ENCODE results near the gene FCER1G. TPM values are rescaled to one million over a fixed set of nuclear protein-coding genes. Genes with fewer than 3 reads are reported as not detected.

Gene FCER1G
- total and polyA plus RNA-seq, 9 of the 15 experiments (the other 6 are each of a cell fraction or from before 2014, with no cell fraction given): 0.15 to 0.69 (median 0.31) TPM; not detected in 2

DNA sequence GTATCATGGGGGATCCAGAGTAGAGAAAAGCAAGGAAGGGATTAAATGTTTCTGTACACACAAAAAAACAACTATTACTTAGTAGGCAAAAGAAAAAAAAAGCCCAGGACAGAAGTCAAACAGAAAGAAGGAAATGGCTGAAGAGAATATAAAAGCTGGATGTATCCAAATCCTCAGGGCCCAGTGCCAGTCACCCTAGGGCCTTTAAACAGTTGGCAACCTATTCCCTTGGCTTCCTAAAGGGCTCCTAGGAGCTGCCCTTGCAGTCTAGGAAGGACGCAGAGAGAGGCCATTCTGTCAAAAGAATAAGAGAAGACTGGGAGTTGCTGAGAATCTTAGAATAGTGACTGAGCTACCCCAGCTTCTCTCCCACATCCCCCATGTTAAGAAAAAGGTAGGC, 42.7 kb upstream of the FCER1G start:
- intact Hi-C loops (cut with micrococcal nuclease) (loop anchor here (10.0 kb wide), 1 partner anchor 338 kb away; no protein-coding TSS in a partner anchor), in situ Hi-C loops (cut with MboI) (no loop called here)
- Histone ChIP-seq H3K27me3 (ENCODE audit: control insufficient read depth in 2 of 2, insufficient read depth in 2 of 2, low read length in 2 of 2) (no peaks in the 10 kb centered on the region), H3K79me2 (ENCODE audit: control insufficient read depth, insufficient read depth, low read length) (peaks cover 37% of the 10 kb centered on the region), H3K4me3 (no peak overlapping the region), H3K9ac (ENCODE audit: insufficient read depth in 1 of 2, low read depth in 2 of 2, low read length in 2 of 2) (no peak overlapping the region), H3K36me3 (ENCODE audit: control insufficient read depth, insufficient read depth, low read length) (peaks cover 83% of the 10 kb centered on the region), H3K9me1 (ENCODE audit: control insufficient read depth, insufficient read depth, low read length) (no peaks in the 10 kb centered on the region), H3K4me2 (ENCODE audit: insufficient read depth, low read length) (no peak overlapping the region), H3K27ac (ENCODE audit: extremely low read depth, low read depth, low read length) (no peak overlapping the region), H3K9me3 (replicated peaks; ENCODE audit: control insufficient read depth, insufficient read depth, low read depth, low read length) (no peaks in the 10 kb centered on the region), H4K20me1 (replicated peaks; ENCODE audit: control insufficient read depth, insufficient read depth, low read length) (no peaks in the 10 kb centered on the region), H3K4me1 (replicated peaks in 1 of 2; ENCODE audit: control insufficient read depth in 2 of 2, insufficient read depth in 2 of 2, low read length in 2 of 2) (peaks cover 13 to 39% of the 10 kb centered on the region in 2 experiments; a peak in 4 of 5 replicates), H2AFZ (ENCODE audit: low read depth, low read length) (no peak overlapping the region)
- no peak for DNase-seq (ENCODE audit: extremely low read depth in 1 of 4, low spot score in 3 of 4)
- FAIRE-seq: no peak
- 100% methylated on average over 1 of the region's 1 CpG for WGBS (ENCODE audit: insufficient coverage, low coverage, missing lambda C conversion rate)
- ChIA-PET CTCF (ENCODE audit: low intra/inter-chr PET ratio) (no interaction called here), POLR2A (interaction anchor here (1.1 to 3.0 kb wide), 2 partner anchors 15 to 53 kb away, joined by 3 to 10 read pairs; partner anchors contain the start of gene TOMM40L)
- ATAC-seq: no peak
- BruUV-seq (replicated peaks): no TSS peak
- TF ChIP-seq ZNF143 (CRISPR knock-in tag; IDR thresholded peaks at IDR 0.05) (no peak), TSC22D4 (tag; IDR thresholded peaks at IDR 0.05) (no peak), ZNF146 (CRISPR knock-in tag; IDR thresholded peaks at IDR 0.05; ENCODE audit: unreplicated experiment) (no peak), RBBP5 (IDR thresholded peaks at IDR 0.05; ENCODE audit: borderline replicate concordance, insufficient read depth, low read length, poor library complexity, severe bottlenecking) (no peak), CCNT2 (IDR thresholded peaks at IDR 0.05; ENCODE audit: borderline replicate concordance, extremely low read depth, insufficient read length, low read depth, low read length) (no peak), MBD1 (CRISPR knock-in tag; IDR thresholded peaks at IDR 0.05) (no peak), ATF4 (CRISPR knock-in tag; IDR thresholded peaks at IDR 0.05) (no peak), NCOA4 (IDR thresholded peaks at IDR 0.05; ENCODE audit: partially characterized antibody) (no peak), NELFE (IDR thresholded peaks at IDR 0.05; ENCODE audit: insufficient read depth, insufficient read length) (no peak), ZNF644 (tag; IDR thresholded peaks at IDR 0.05; ENCODE audit: low read depth) (no peak), GTF2A2 (tag; IDR thresholded peaks at IDR 0.05) (no peak), EP400 (IDR thresholded peaks at IDR 0.05) (no peak), GTF2E2 (tag; IDR thresholded peaks at IDR 0.05) (no peak), TCF7 (IDR thresholded peaks at IDR 0.05; ENCODE audit: borderline replicate concordance) (no peak), ETS1 (conservative IDR thresholded peaks at IDR 0.05; ENCODE audit: control insufficient read depth, low read depth, low read length) (no peak), ZNF444 (CRISPR knock-in tag; IDR thresholded peaks at IDR 0.05) (no peak), LEF1 (IDR thresholded peaks at IDR 0.05) (no peak), BACH1 (tag; IDR thresholded peaks at IDR 0.05) (no peak)
- TF ChIP-seq, protein P1, sequence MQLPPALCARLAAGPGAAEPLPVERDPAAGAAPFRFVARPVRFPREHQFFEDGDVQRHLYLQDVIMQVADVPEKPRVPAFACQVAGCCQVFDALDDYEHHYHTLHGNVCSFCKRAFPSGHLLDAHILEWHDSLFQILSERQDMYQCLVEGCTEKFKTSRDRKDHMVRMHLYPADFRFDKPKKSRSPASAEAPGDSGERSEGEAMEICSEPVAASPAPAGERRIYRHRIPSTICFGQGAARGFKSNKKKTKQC (CRISPR knock-in tag; IDR thresholded peaks at IDR 0.05): no peak
